Breast epithelium (tissue), 4 donors: ENCODE measurements around the gene AGPAT3. TPM values are rescaled to one million over a fixed set of nuclear protein-coding genes. Genes with fewer than 3 reads are reported as not detected.

Experiments used
- DNase-seq, 2 donors: peaks; one replicate each; pipeline ENCODE4 v3.0.0-alpha.2; 2019; ENCODE audit warnings: low spot score in 2 of 2
- H3K27ac ChIP-seq, 2 donors: fragments of 200-600 bp; sonication (generic) in 1 of 2; one replicate each; pipeline ENCODE4 v1.5.1; 2016 to 2019; ENCODE audit warnings: mild to moderate bottlenecking in 1 of 2
- H3K27me3 ChIP-seq, 2 donors: fragments of 200-600 bp; sonication (generic) in 1 of 2; one replicate each; pipeline versions ENCODE4 v1.5.1 to v1.6.0; 2017 to 2019; ENCODE audit warnings: control low read depth in 1 of 2, mild to moderate bottlenecking in 1 of 2
- H3K36me3 ChIP-seq: fragments of 200-600 bp; one replicate; pipeline ENCODE4 v1.5.1; 2019
- H3K4me1 ChIP-seq, 2 donors: fragments of 200-600 bp; sonication (generic); one replicate each; pipeline ENCODE4 v1.5.1; 2016 to 2019; ENCODE audit warnings: control low read depth in 1 of 2
- H3K4me3 ChIP-seq, 3 donors: fragments of 200-600 bp; sonication (generic); 1 replicate in 2 of 3; 2 replicates in 1 of 3; pipeline ENCODE4 v1.5.1; 2016 to 2019; ENCODE audit warnings: mild to moderate bottlenecking in 3 of 3, moderate library complexity in 2 of 3
- H3K9me3 ChIP-seq, 2 donors: fragments of 200-600 bp; sonication (generic) in 1 of 2; one replicate each; pipeline ENCODE4 v1.5.1; 2016 to 2019; ENCODE audit warnings: control low read depth in 1 of 2
- POLR2A ChIP-seq: fragments of 450-650 bp; IDR thresholded peaks from one replicate; pipeline ENCODE4 v1.6.1; 2016; ENCODE audit warnings: antibody characterized with exemption, mild to moderate bottlenecking, moderate library complexity
- POLR2AphosphoS5 ChIP-seq, 3 donors: sonication (generic); formaldehyde crosslinking; IDR thresholded peaks; one replicate each; pipeline ENCODE4 v1.6.1; 2017; ENCODE audit warnings: antibody characterized with exemption in 3 of 3
- intact Hi-C: fragments of 100-400 bp; cut with DNase I; formaldehyde crosslinking; loops from one replicate; pipeline ENCODE4 v1.15.1; 2023; ENCODE audit warnings: low total_unique reads
- total RNA-seq, 3 donors: library from RNA; depleted of rRNA; stranded (reverse); fragments of >200 nt; gene quantifications; one replicate each; pipeline ENCODE4 v1.1.0, GENCODE V29; 2016
- TF ChIP-seq, protein P1 (sequence below), 3 donors: fragments of 450-650 bp; IDR thresholded peaks; one replicate each; pipeline ENCODE4 v1.5.1; 2016 to 2017; ENCODE audit warnings: antibody characterized with exemption in 3 of 3, mild to moderate bottlenecking in 3 of 3, moderate library complexity in 3 of 3

AGPAT3 gene, protein sequence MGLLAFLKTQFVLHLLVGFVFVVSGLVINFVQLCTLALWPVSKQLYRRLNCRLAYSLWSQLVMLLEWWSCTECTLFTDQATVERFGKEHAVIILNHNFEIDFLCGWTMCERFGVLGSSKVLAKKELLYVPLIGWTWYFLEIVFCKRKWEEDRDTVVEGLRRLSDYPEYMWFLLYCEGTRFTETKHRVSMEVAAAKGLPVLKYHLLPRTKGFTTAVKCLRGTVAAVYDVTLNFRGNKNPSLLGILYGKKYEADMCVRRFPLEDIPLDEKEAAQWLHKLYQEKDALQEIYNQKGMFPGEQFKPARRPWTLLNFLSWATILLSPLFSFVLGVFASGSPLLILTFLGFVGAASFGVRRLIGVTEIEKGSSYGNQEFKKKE
- 10 to 100 TPM; 27.2 to 35.8 (median 28.2) TPM for total RNA-seq

- Histone ChIP-seq H3K27me3 (no peaks in the 10 kb centered on the region), H3K9me3 (no peaks in the 10 kb centered on the region), H3K36me3 (no peaks in the 10 kb centered on the region), H3K4me3 (peak within 1 kb of the TSS; percentile 75 to 93 (median 89)), H3K27ac (peak within 1 kb of the TSS; percentile 93 to 96), H3K4me1 (peaks cover 4 to 7% of the 10 kb centered on the region in 2 donors)
- no peak for TF ChIP-seq POLR2AphosphoS5 (IDR thresholded peaks at IDR 0.05)
- TF ChIP-seq, protein P1, sequence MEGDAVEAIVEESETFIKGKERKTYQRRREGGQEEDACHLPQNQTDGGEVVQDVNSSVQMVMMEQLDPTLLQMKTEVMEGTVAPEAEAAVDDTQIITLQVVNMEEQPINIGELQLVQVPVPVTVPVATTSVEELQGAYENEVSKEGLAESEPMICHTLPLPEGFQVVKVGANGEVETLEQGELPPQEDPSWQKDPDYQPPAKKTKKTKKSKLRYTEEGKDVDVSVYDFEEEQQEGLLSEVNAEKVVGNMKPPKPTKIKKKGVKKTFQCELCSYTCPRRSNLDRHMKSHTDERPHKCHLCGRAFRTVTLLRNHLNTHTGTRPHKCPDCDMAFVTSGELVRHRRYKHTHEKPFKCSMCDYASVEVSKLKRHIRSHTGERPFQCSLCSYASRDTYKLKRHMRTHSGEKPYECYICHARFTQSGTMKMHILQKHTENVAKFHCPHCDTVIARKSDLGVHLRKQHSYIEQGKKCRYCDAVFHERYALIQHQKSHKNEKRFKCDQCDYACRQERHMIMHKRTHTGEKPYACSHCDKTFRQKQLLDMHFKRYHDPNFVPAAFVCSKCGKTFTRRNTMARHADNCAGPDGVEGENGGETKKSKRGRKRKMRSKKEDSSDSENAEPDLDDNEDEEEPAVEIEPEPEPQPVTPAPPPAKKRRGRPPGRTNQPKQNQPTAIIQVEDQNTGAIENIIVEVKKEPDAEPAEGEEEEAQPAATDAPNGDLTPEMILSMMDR (IDR thresholded peaks at IDR 0.05), result no peak
- TF ChIP-seq POLR2A, result no peak
- intact Hi-C loops, result loop anchor here (5.0 kb wide), 1 partner anchor 72 kb away; no protein-coding TSS in a partner anchor
- DNase-seq, result no peak
Observed at GRCh38 chr21:43864962-43865539, at the start of gene AGPAT3. AGPAT3 (plus strand) TSS chr21:43865223; CDS start chr21:43959682, 94,459 bp downstream.

DNA sequence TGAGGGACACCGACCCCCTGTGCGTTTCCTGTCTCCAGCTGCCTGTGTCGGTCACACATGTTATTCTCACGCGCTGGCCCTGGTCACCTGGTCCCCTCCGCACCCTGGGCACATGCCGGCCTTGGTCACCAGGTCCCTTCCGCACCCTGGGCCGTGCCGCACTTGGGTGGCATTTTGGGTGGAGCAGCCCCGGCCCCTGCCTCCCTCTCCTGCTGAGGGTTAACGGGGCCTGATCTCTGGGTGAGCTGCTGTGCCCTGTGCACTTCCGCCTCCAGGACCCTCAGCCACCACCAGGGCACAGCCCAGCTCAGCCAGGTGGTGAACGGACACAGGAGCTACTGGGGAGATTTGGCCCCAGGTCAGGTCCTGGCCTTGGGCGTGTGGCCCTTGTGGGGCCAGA is 49.0 kb upstream of the AGPAT3 start:
- DNase-seq, result no peak
- intact Hi-C loops, result loop anchor here (10.0 kb wide), 1 partner anchor 149 kb away; no protein-coding TSS in a partner anchor
- TF ChIP-seq POLR2A (no peak), POLR2AphosphoS5 (IDR thresholded peaks at IDR 0.05) (no peak)
- TF ChIP-seq, protein P1 (IDR thresholded peaks at IDR 0.05), result no peak
- Histone ChIP-seq H3K36me3 (no peaks in the 10 kb centered on the region), H3K4me3 (no peak overlapping the region), H3K9me3 (peaks cover 4 to 8% of the 10 kb centered on the region in 2 donors), H3K27me3 (no peaks in the 10 kb centered on the region), H3K27ac (no peak overlapping the region), H3K4me1 (peaks cover 0 to 1% of the 10 kb centered on the region in 2 donors)

DNA sequence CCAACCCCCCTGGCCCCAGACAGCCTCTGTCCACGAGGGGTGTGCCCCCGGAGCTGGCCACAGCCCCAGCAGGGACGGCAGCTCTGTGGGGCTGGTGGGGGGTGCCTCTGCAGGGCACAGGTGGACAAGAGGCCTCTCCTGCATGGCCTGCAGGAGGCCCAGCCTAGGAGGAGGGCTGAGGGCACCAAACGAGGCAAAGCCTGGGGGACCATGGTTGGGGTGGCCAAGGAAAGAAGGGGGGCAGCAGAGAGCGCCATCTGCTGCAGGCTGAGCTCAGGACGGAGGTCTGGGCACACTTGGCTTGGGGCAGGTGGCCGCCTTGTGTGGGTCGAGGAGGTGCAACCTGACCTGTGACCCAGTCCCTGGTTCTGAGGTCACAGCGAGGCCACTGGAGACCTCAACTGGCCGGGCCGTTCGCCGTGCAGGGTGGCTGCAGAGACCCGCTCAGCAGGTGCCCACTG is 48.4 kb upstream of the AGPAT3 start:
- no peak for DNase-seq
- Histone ChIP-seq H3K9me3 (peaks cover 4 to 8% of the 10 kb centered on the region in 2 donors), H3K36me3 (no peaks in the 10 kb centered on the region), H3K4me1 (no peaks in the 10 kb centered on the region), H3K4me3 (no peak overlapping the region), H3K27ac (no peak overlapping the region), H3K27me3 (no peaks in the 10 kb centered on the region)
- TF ChIP-seq POLR2A, result no peak
- TF ChIP-seq, protein P1 (IDR thresholded peaks at IDR 0.05), result no peak
- TF ChIP-seq POLR2AphosphoS5 (IDR thresholded peaks at IDR 0.05), result no peak
- intact Hi-C loops, result loop anchor here (10.0 kb wide), 1 partner anchor 148 kb away; no protein-coding TSS in a partner anchor

DNA sequence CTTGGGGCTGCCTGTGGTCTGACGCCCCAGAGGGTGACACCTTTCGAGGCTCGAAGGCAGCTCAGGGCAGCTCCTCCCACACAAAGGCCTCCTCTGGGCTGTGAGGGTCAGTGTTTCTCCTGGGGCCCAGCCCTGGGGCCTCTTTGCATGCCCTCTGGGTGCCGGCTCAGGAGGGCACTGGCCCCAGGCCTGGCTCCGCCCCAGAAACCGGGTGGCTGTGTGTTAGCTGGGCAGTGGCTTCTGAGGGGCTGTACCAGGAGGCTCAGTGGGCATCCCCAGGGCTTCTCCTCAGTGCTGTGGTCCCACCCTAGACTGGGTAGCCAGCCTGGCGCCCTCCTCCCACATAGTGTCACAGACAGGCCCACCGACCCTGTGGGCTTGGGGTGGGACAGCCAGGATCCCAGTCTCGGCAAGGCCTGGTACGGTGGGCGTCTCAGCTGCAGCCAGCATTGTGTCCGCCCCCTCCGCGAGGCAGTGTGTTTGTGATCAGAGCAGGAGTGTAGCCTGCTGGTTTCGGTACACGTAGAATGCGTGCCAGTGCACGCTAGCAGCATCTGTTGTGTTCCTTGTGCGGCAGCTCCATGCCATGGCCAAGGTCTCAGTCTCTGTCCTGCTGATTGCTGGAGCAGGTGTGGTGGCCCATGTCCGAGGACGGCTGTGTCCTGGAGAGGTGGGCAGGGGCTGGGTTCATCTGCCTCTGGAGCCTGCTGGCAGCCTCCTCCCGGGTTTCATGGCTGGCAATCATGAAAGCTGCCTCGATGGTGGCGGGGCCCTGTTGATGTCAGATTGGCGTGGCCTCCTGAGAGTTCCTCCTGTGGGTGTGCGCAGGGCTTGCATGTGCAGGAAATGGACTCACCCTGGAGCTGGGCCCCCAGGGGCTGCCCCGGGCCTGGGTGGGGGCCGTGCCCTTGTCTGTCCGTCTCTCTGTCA is 47.6 kb upstream of the AGPAT3 start:
- no peak overlapping the region for H3K27ac ChIP-seq
- H3K27me3 ChIP-seq, result no peaks in the 10 kb centered on the region
- peaks cover 4 to 8% of the 10 kb centered on the region in 2 donors for H3K9me3 ChIP-seq
- TF ChIP-seq, protein P1 (IDR thresholded peaks at IDR 0.05), result no peak
- no peak for TF ChIP-seq POLR2AphosphoS5 (IDR thresholded peaks at IDR 0.05)
- H3K4me1 ChIP-seq, result no peaks in the 10 kb centered on the region
- intact Hi-C loops, result loop anchor here (10.0 kb wide), 1 partner anchor 147 kb away; no protein-coding TSS in a partner anchor
- no peak overlapping the region for H3K4me3 ChIP-seq
- H3K36me3 ChIP-seq, result no peaks in the 10 kb centered on the region
- DNase-seq, result no peak
